Measurements from ENCODE around the gene LRRN4CL.

DNA sequence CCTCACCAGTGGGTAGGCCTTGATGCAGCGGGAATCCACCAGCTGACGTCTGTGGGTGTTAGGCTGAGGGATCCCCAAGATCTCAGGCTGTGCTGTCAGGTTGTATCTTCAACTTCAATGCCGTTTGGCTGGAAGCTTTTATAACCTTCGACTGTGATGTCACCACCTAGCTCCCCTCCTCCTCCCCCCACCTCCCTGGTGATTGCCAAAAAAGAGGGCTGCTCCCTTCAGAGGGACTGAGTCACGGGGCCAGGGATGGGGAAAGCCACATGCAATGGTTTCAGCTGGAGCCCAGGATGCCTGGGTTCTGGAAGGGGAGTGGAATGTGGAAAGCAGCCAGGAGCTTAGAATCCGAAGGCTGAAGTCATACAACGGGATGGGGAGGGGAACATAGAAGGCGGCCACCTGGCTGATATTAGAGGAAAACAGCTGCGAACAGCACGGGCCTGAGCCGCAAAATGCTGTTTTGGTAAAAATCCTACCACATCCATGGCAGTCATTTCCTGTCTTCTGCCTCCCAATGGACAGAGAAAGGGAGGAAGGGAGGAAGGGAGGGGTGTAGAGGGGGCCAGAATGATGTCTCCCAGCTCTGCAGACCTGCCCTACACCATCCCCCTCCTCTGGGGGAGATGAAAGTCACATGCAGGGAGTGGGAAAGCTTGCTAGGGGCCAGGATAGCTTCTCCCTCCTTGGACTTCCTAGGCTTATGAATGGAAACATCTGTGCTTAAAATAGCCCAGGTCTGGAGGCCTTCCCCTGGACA, at the start of gene LRRN4CL:
- TF ChIP-seq ATF2 (IDR thresholded peaks at IDR 0.05; ENCODE audit: low read length): no peak
- no peak for TF ChIP-seq CHD1 (IDR thresholded peaks at IDR 0.05; ENCODE audit: low read depth, low read length)
- TF ChIP-seq CEBPB (IDR thresholded peaks at IDR 0.05; ENCODE audit: low read depth, low read length): no peak
- no peak for TF ChIP-seq POLR2A (IDR thresholded peaks at IDR 0.05; ENCODE audit: control extremely low read depth in 1 of 2, low read depth in 2 of 2, low read length in 2 of 2)
- no peak for TF ChIP-seq EGR1 (IDR thresholded peaks at IDR 0.05; ENCODE audit: borderline replicate concordance, low read depth, low read length)
- no peak for TF ChIP-seq CTCF (IDR thresholded peaks at IDR 0.05; ENCODE audit: control extremely low read depth in 1 of 3, insufficient read depth in 1 of 3, low read depth in 1 of 3, low read length in 3 of 3)
- no peak for TF ChIP-seq POLR2AphosphoS5 (IDR thresholded peaks at IDR 0.05; ENCODE audit: low read depth, low read length)
- no peak for TF ChIP-seq JUND (IDR thresholded peaks at IDR 0.05; ENCODE audit: low read length)
- no peak for TF ChIP-seq TBP (IDR thresholded peaks at IDR 0.05; ENCODE audit: low read depth, low read length)

All from H1 (cell line).